GM19239 (cell line): ENCODE measurements around the gene RITA1.
"Not testable (repeated sequence)": the region's sequence is repeated elsewhere in the genome, so short reads cannot be mapped to it uniquely, and the experiment has no call there.

ENCODE experiments used
- DNase-seq: peaks from one replicate; pipeline ENCODE4 v3.0.0; 2011; ENCODE audit warnings: low spot score; ENCODE audit not compliant: insufficient read length
- FAIRE-seq: peaks from 2 replicates; lab custom pipeline; 2011; peaks lifted over from hg19 to GRCh38; lab: Jason Lieb, UNC

The RITA1 gene

DNA sequence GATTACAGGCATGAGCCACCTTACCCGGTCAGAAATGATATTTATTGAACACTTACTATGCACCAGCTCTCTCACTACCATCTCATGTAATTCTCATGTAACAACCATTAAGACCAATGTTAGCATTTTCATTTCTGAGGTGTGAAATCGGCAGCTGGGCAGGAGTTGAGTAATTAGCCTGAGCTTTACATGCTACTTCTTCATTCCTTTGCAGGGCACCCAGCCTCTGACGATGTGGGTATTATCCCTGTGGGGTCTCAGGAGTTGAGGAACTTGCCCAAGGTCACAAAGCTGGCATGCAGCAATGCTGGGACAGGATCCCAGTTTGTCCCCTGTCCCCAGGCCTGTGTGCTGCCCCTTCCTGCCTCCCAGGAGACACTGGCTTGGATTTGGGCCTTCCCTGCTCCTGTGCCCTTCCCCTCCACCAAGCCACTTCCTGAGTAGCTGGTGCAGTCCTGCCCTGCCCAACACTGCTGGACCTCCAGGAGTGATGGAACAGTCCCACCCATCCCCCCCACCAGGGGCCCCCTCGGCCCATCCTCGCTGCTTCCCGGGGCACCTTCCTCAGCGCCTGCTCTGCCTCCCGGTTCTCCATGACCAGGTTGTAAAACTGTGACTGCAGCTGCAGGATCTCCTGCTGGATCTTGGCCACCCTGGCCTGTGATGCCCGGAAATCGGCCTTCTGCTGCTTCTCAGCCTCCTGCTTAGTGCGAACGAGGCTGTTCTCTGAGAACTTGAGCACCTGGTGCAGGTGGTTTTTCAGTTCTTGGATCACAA is 14.7 kb downstream of the RITA1 start:
- no peak for DNase-seq
- no peak for FAIRE-seq

DNA sequence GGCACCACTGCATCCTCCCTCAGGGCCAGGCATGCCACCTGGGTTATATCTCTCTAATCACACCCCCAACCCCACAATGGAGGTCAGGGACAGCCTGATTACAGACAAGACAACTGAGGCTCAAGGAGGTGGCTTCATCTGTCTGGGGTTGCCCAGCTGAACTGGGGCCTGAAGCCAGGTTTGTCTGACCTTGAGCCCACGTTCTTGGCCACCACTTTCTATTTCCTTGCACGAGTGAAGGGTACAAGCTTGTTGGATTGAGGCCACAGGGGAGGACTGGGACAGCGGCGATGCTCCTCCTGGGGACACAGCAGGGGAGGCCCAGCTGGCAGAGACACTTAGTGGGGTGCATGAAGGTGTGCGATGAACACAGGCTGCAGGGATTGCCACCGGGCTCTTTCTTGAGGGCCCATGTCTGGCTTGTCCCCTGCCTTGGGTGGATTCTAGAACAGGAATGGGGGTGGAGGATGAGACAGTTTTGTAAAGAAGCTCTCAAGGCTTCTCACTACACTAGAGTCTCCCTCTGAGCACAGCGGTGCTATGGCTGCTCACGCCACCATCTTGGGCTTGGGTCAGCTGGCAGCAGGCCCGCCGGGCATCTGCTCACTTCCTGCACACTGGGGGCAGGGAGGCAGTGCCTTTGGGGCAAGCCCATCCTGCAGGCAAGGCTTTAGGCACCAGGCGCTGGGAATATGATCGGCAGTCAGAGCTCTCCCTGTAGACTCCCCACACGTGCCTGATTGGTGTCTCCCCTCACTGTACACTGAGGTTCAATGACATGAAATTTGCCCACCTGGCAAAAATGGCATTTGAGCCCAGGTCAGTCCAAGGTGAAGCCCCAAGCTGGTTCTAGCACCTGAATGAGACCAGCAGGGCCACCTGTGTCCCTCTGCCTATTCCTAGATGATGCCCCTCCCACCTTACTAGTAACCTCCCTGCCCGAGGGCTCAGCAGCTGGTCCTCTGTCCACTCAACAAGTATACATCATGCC is 16.0 kb downstream of the RITA1 start:
- FAIRE-seq (no peak), DNase-seq (no peak)

DNA sequence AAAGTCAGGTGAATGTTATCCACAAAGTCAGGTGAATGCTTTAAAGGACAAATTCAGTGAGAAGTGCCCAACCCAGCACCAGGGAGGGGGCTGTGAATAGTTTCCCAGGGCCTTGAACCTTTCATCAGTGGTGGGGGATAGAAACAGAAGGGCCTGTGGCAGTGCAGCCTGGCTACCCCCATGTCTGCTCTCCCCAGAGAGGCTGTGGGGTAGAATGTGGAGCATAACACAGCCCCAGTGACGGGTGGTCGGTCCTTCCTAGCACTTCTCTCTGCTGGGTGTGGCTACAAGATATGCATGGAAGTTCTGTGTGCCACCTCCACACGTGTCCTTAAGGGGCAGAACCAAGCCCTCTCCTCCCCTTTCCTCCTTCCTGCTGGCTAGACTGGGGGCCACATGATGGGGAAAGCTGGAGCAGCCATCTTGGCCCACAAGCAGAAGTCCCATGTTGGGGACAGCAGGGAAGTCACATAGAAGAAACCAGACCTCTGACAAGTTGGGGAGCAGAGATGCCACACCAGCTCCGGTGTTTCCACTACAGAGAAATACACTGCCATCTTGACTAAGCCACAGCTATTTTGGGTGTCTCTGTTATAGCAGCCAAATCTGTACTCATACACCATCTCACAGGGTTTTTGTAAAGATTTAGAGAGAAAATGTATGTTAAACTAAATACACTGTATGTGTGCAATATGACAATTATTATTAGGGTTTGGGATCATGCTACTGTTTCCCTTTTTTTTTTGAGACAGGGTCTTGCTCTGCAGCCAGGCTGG is 17.0 kb downstream of the RITA1 start:
- no peak for FAIRE-seq
- DNase-seq: no peak

DNA sequence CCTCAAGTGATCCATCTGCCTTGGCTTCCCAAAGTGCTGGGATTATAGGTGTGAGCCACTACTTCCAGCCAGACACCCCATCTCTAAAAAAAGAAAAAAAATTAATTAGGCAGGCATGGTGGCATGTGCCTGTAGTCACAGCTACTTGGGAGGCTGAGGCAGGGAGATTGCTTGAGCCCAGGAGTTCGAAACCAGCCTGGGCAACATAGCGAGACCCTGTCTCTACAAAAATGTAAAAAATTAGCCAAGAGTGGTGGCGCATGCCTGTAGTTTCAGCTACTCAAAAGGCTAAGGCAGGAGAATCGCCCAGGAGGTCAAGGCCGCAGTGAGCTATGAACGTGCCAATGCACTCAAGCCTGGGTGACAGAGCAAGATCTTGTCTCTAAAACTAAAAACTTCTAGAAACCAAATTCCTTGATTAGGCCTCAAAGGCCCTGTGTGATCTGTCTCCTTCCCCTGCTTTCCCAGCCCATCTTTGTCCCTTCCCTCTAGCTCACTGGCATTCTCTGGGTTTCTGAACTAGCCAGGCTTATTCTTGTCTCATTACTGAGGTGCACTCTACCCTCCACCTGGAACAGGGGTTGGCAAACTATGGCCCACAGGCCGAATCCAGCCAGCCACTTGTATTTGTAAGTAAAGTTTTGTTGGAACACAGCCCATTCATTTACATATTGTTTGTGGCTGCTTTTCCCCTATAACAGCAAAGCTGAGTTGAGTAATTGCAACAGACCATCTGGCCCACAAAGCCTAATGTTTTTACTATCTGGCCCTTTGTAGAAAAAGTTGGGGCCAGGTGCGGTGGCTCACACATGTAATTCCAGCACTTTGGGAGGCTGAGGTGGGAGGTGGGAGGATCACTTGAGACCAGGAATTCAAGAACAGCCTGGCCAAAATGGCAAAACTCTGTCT is 18.6 kb downstream of the RITA1 start:
- no peak for DNase-seq
- peak; percentile 31 for FAIRE-seq

DNA sequence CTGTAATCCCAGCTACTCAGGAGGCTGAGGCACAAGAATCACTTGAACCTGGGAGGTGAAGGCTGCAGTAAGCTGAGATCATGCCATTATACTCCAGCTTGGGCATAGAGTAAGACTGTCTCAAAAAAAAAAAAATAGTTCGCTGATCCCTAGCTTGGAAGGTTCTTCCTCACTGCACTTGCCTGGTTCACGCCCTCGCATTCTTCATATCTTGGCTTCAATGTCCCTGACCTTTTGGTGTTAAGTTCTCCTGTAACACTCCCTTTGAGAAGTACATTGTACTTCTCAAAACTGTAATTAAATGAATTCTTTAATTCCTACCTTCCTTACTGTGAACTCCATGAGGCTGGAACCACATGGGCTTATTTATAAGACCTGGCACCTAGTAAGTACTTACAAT is 19.3 kb downstream of the RITA1 start:
- DNase-seq (no peak), FAIRE-seq (no peak)

DNA sequence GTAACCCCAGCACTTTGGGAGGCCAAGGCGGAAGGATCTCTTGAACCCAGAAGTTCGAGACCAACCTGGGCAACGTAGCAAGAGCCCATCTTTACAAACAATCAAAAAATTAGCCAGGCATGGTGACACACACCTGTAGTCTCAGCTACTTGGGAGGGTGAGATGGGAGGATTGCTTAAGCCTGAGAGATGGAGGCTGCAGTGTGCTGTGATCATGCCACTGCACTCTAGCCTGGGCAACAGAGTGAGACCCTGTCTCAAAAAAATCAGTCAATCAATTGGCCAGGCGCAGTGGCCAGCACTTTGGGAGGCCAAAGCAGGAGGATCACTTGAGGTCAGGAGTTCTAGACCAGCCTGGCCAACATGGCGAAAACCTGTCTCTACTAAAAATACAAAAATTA is 21.3 kb downstream of the RITA1 start:
- not testable (repeated sequence) for DNase-seq, FAIRE-seq

DNA sequence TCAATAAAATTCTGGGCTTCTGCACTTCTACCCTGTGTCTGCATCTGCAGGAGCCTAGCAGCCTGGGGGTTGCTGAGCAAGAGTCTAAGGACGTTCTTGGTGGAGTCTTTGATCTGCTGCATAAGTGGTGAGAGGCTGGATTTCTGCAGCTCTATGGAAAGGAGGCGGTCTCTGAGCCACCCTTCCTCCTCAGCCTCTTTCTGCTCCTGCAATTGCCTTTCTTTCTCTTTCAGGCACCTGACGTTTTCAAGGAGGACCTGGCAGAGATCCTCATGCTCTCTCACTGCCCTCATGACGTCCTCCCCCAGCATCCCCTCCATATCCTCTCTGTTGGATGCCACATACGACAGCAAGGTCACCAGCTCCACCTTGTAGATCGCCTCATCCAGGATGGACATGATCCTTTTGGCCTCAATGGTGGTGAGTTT is 22.1 kb downstream of the RITA1 start:
- FAIRE-seq (no peak), DNase-seq (no peak)

DNA sequence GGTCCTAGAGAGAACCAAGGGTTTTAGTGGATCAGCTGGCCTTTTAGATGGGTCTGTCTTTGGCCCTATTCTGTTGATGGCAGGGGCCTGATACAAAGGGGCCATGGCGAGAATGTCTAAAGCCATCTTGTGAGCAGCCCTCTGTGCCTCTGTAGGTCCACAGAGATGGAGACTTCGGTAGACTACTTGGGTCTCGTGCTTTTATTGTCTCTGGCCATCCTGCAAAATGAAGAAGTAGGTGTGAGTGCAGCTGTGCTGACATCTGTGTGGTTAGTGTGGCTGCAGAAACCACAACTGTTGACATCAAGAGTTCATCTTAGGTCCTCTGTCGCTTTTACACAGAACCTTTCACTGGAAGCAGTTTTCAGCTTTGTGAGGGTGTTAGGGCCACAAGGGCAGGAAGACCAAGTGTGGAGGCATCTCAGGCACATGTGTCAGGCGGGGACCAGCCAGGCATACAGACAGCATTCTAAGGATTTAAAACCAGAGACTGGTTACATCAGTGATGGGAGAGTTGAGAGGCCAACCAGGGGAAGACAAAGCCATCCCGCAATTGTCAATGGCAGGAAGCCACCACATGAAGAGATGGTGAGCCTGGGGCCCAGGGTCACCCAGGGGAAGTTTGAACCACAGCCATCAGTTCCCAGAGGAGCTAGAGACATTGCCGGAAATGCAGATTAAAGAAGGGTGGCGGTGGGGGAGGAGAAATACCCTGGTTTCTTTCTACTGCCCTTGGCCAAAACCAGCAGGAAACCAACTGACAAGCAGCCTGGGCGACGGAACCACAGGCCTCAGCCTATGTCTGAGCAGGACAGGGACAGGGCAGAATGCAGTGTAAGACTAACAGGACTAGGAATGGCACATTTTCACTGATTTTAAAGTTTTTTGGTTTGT is 22.8 kb downstream of the RITA1 start:
- peak; percentile 72 for DNase-seq
- FAIRE-seq: peak; percentile 99

DNA sequence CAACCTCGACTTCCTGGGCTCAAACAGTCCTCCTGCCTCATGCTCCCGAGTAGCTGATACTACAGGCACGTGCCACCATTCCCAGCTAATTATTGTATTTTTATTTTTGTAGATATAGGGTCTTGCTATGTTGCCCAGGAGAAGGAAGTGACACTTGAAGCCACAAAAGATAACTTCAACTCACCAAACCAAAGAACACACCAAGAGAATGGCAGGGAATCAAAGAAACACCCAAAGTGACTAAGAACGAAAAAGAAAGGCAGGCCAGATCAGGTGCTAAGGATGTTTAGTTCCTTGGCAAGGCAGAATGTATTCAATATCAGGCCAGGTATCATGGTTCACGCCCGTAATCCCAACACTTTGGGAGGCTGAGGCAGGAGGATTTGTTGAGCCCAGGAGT is 25.6 kb downstream of the RITA1 start:
- DNase-seq: no peak
- FAIRE-seq: peak; percentile 35

DNA sequence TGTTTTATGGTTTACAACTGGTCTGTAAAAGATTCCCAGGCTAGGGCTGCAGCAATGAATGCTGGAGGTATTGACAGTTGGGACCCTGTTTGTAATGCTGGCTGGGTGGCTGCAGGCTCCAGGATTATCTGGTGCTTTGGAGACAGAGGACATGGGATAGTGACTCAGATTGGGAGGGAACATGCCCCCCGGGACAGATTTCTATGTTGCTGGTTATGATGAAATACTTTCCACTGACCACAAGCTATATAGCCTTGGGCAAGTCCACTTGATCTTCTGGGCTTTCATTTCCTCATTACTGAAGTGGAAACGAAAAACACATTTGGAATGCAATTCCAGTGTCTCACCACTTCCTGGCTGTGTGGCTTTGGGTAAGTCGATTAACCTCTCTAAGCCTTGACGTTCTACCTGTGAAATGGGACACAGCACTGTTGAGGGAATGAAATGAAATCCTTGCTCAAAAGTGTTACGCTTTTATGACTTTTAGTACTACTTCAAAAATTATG is 29.4 kb downstream of the RITA1 start:
- peak; percentile 86 for FAIRE-seq
- no peak for DNase-seq

DNA sequence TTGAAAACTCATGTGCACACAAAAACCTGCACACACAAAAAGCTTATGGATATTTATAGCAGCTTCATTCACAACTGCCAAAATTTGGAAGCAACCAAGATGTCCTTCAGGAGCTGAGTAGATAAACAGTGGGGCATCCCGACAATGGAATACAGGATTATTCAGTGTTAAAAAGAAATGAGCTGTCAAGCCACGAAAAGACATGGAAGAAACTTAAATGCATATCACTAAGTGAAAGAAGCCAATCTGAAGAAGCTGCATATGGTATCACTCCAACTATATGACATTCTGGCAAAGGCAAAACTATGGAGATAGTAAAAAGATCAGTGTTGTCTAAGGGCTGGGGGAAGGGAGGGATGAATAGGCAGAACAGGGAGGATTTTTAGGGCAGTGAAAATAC is 30.5 kb downstream of the RITA1 start:
- FAIRE-seq (no peak), DNase-seq (no peak)

DNA sequence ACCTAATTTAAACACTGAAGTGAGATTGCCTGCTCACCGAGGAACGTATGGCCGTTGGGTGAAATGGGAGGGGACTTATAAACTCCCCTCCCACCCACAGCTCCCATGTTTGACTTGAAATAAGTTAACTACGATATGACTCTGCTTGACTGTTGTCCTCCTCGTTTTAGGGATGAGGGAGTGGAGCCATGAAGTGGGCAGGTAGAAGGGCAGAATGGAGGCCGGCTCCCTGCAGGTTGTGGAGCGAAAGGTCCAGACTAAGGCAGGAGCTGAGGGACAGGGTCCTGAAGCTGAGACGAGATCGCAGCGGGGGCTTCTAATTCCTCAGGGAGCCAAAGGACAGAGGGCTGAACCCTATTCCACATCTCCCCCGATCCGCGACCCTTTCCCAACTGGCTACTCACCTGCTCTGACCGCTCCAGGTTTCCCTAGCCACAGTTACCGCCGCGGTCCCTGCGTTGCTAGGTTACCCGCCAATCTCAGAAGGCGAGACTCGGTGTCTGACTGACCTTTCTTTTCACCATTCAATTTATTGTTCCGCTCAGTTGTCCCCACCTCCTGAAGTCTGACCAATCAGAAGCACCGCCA is 35.2 kb downstream of the RITA1 start:
- DNase-seq (no peak), FAIRE-seq (no peak)

DNA sequence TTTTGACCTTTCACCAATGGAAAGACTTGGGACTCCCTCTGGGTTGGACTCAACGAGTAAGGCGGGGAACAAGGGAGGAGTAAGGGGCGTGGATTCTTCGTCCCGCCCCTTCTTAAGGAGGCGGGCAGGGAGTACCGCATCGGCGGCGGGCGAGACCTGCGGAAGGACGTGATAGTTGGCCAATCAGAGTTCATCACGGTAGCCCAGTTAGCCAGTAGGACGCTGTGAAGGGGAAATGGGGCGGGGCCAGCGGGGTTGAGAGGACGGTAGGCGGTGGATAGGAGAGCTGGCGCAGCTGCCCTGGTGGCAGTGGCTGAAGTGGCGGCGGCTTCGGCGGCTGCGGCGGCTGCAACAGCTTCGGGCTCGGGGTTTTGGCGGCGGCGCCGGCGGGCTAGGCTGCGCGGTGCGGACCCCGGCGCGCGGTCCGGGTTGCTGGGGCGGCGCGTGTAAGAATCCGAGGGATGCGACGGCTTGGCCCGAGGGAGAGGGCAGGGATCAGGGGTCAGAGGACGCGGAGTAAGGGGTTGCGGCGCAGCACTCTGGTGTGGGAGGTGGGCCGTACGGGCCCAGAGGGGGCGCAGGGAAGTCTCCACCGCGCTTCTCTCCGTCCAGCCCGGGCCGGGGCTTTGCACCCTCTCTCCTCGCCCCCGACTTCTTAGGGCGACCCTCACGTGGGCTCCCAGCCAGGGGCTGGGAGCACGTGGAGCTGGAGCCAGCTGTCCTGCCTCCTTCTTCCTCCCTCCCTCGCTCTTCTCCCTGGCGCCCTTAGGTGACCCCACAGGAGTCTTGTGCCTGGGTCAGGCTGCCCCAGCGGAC is 35.9 kb downstream of the RITA1 start, which contains the start of gene TPCN1:
Gene TPCN1, plus strand, starts transcription at position 284 of the 816 bp plus-strand sequence. CDS start 5,389 bp downstream, outside the sequence.
- peak; percentile 99 for FAIRE-seq
- DNase-seq: peak; percentile 80

DNA sequence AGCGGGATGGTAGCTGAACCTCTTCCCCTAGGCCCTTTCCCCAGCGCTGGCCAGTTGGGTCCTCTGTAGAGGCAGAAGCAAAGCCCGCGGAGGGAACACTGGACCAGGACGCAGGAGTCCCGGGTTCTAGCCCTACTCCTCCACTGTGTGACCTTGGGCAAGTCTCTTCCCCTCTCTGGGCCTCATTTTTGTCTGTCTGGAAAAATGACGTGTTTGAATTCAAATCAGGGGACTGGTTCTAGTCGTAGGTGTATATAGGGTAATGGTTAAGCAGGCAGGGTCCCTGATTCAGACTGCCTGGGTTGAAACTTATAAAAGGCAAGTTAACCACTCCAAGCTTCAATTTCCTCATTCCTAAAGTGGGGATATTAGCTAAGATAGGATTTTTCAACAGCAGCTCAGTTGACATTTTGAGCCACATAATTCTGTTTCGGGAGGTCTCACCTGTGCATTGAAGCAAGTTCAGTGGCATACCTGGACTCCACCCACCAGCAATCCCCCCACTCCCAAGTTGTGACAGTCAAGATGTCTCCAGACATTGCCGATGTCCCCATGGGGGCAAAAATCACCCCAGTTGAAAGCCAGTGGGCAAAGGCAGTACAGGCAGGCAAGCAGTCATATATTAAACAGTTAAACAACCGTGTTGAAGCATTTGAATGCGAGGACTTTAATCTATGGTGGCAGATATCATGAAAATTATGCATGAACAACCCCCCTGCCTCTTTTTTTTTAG is 36.6 kb downstream of the RITA1 start:
- no peak for DNase-seq
- FAIRE-seq: peak; percentile 37

DNA sequence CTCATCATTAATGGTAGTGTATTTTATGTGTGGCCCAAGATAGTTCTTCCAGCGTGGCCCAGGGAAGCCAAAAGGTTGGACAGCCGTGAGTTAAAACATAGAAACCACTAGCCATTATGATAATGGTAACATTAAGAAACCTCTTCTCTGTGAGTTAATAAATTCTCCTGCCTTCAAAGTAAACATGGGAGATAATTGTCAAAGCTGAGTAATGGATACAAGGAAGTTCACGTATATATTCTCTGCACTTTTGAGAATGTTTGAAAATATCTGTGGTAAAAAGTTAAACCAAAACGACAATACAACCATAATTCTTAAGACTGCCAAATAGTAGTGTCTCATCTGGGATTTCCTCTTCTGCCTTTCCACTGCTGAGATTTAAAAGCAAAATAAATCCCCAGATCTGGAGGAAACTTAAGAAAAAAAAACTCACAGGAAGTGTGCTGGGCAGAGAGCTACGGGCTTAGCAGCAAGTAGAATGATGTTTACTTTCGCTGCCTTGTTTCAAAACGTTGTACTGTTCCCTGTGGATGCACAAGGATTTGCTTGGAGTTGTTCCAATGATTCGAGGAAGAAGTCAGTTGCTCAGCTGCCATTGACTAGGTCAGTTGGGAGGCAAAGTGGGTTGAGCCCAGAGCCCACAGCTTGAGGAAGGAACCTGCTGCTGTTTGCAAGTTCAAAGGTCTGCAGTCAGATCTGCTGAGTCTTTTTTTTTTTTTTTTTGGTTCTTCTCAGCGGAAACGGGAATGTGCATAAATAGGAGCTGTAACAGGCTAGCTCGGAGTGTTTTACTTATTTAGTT is 37.4 kb downstream of the RITA1 start:
- FAIRE-seq (peak; percentile 59), DNase-seq (no peak)
